MCF 10A (cell line): ENCODE results near the gene TNNT1. TPM values are rescaled to one million over a fixed set of nuclear protein-coding genes. Genes with fewer than 3 reads are reported as not detected.
"Not testable (repeated sequence)": the region's sequence is repeated elsewhere in the genome, so short reads cannot be mapped to it uniquely, and the experiment has no call there.

Source experiments
- BruUV-seq: library from RNA; stranded (reverse); fragments of 400-500 nt; replicated peaks from 2 replicates; lab custom pipeline; 2021; lab: Mats Ljungman, UMichigan
- CTCF ChIA-PET: fragments of 300-600 bp; sonication (Branson Sonifier 250); formaldehyde crosslinking; extraction: SDS; loops from one replicate; lab custom pipeline; 2021; ENCODE audit warnings: antibody characterized with exemption, inconsistent platforms; lab: Yijun Ruan, JAX
- POLR2A ChIA-PET: fragments of 300-600, 350-650 bp; sonication (Branson Sonifier 250); formaldehyde crosslinking; extraction: SDS; loops from one replicate; lab custom pipeline; 2020; ENCODE audit warnings: antibody characterized with exemption, inconsistent platforms; lab: Yijun Ruan, JAX
- DNase-seq: peaks from one replicate; pipeline ENCODE4 v3.0.0-alpha.2; 2018; ENCODE audit not compliant: unreplicated experiment
- H3K27ac Mint-ChIP-seq: one replicate; pipeline ENCODE4 v1.8.0; 2022; ENCODE audit warnings: mild to moderate bottlenecking, low read depth, mixed read lengths; ENCODE audit not compliant: unreplicated experiment
- H3K27me3 Mint-ChIP-seq: one replicate; pipeline ENCODE4 v1.8.0; 2022; ENCODE audit warnings: mixed read lengths; ENCODE audit not compliant: insufficient read depth, unreplicated experiment
- H3K36me3 Mint-ChIP-seq: one replicate; pipeline ENCODE4 v1.8.0; 2022; ENCODE audit warnings: mild to moderate bottlenecking, moderate library complexity, mixed read lengths; ENCODE audit not compliant: insufficient read depth, unreplicated experiment
- H3K4me1 Mint-ChIP-seq: one replicate; pipeline ENCODE4 v1.8.0; 2022; ENCODE audit warnings: mixed read lengths; ENCODE audit not compliant: insufficient read depth, unreplicated experiment
- H3K4me3 Mint-ChIP-seq: one replicate; pipeline ENCODE4 v1.8.0; 2022; ENCODE audit warnings: mild to moderate bottlenecking, moderate library complexity, mixed read lengths; ENCODE audit not compliant: unreplicated experiment
- H3K9me3 Mint-ChIP-seq: one replicate; pipeline ENCODE4 v1.8.0; 2022; ENCODE audit warnings: mixed read lengths; ENCODE audit not compliant: unreplicated experiment
- CTCF ChIP-seq: fragments of 200-600 bp; IDR thresholded peaks from one replicate; pipeline ENCODE4 v1.8.0; 2022; ENCODE audit warnings: antibody characterized with exemption, mild to moderate bottlenecking; ENCODE audit not compliant: unreplicated experiment
- intact Hi-C: fragments of 100-400 bp; cut with micrococcal nuclease; formaldehyde crosslinking; loops from 2 replicates; pipeline ENCODE4 v1.14.1; 2022
- total RNA-seq: library from RNA; stranded (reverse); gene quantifications from 2 replicates; pipeline ENCODE4 v1.2.3, GENCODE V29; 2022

TNNT1 gene
- total RNA-seq, 1 experiment from 2014 or later: 32.3 TPM

DNA sequence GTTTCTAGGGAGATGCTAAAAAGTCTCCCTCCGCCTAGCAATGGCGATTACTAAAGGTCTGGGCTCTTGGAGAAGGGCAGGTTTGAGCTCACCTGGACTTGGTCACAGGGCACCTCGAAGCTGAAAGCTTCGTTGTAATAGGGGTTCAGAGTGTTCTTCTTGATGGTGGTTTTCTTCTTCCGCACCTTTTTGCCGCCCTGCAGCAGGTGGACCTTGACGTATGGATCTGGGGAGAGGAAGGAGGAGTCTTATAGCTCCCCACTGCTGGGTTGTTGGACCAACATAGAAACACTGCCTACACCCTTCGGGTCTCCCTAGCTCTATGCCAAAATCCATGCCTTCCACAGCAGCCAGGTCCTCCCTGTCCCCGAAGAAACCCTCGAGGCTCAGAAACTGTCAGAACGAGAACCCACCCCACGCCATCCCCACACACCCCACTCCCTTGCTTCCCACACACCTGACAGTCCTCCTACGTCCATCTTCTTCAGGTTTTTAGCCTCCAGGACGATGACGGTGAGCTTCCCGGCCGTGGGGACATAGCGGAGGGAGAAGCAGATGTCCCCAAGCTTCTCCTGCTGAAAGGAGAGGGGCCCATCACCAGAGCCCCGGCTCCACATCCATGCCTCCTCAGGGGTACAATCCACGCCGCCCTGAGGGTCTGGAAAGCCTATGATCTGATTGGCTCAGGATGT is 25.6 kb upstream of the TNNT1 start:
- Mint-ChIP-seq H3K4me3 (peak overlapping the region; percentile 74), H3K4me1 (peaks cover 17% of the 10 kb centered on the region), H3K36me3 (peaks cover 7% of the 10 kb centered on the region), H3K27ac (no peak overlapping the region), H3K27me3 (peaks cover under 1% of the 10 kb centered on the region), H3K9me3 (no peaks in the 10 kb centered on the region)
- BruUV-seq: no TSS peak
- no peak for DNase-seq
- intact Hi-C loops: no loop called here
- CTCF ChIA-PET: interaction anchor here (1.0 to 1.2 kb wide), 2 partner anchors 34 to 244 kb away, joined by 3 to 5 read pairs; no protein-coding TSS in a partner anchor
- TF ChIP-seq CTCF: no peak
- POLR2A ChIA-PET: interaction anchor here (0.7 to 1.3 kb wide), 2 partner anchors 14 to 84 kb away, joined by 3 read pairs; partner anchors contain the start of gene PPP6R1

GRCh38 chr19:55173714-55174409 is 24.9 kb upstream of the TNNT1 start:
- BruUV-seq: no TSS peak
- ChIA-PET POLR2A (interaction anchor here (0.6 to 1.3 kb wide), 3 partner anchors 9 to 85 kb away, joined by 3 read pairs; partner anchors contain the start of gene PPP6R1), CTCF (interaction anchor here (0.6 to 1.2 kb wide), 3 partner anchors 33 to 244 kb away, joined by 3 to 5 read pairs (median 3); no protein-coding TSS in a partner anchor)
- Mint-ChIP-seq H3K9me3 (no peaks in the 10 kb centered on the region), H3K27me3 (no peaks in the 10 kb centered on the region), H3K27ac (no peak overlapping the region), H3K4me1 (peaks cover 14% of the 10 kb centered on the region), H3K4me3 (peak overlapping the region; percentile 74), H3K36me3 (peaks cover 7% of the 10 kb centered on the region)
- intact Hi-C loops: no loop called here
- no peak for TF ChIP-seq CTCF
- peak; percentile 67 for DNase-seq

DNA sequence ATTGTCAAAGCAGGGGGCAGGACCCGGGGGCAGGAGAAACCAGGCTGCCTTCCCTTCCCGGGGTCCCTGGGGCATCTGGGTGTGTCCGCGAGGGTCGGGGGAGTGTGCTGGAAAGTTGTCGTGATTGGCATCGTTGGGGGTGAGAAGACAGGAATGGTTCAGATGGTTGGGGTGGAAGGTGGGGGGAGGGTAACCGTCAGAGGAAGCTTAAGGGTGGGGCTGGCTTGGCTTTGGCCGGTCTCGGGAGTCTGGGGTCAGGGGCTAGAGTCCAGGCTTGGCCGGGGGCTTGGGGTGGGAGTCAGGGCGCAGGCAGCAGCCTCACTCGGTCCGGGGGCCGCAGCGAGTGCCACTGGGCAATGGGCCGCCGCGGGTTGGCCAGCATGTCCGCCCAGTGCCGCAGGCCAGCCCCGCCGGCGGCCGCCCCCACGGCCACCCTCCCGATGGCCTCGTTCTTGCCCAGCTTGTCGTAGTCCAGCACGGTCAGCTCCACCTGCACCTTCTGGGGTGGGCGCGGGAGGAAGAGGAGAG is 24.2 kb upstream of the TNNT1 start:
- H3K27ac Mint-ChIP-seq: peak overlapping the region; percentile 68
- peaks cover 11% of the 10 kb centered on the region for H3K4me1 Mint-ChIP-seq
- H3K4me3 Mint-ChIP-seq: peak overlapping the region; percentile 74
- no peaks in the 10 kb centered on the region for H3K9me3 Mint-ChIP-seq
- ChIA-PET POLR2A (interaction anchor here (0.6 kb wide), 1 partner anchor 10 kb away, joined by 3 read pairs; no protein-coding TSS in a partner anchor), CTCF (interaction anchor here (0.6 kb wide), 1 partner anchor 79 kb away, joined by 3 read pairs; no protein-coding TSS in a partner anchor)
- intact Hi-C loops: no loop called here
- no peak for DNase-seq
- H3K36me3 Mint-ChIP-seq: peaks cover 7% of the 10 kb centered on the region
- no peak for TF ChIP-seq CTCF
- no peaks in the 10 kb centered on the region for H3K27me3 Mint-ChIP-seq
- BruUV-seq: no TSS peak

DNA sequence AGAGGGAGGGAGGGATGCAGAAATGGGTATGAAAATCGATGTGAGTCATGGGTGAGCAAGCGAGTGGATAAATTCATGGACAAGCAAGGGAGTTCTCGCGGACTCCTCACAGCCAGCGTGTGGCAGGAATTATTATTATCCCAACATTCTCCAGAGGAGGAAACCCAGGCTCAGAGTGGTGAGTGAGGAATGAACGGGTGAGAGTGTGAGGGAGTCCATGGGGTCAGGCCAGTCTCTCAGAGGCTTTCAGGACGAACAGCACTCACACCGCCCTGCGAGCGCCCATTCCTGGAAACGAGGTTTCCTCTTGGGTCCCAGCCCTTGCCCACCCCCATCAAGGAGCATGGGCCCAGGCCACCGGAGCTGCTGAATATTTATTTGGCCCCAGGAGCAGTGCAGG is 23.7 kb upstream of the TNNT1 start:
- CTCF ChIA-PET: no interaction called here
- TF ChIP-seq CTCF: no peak
- H3K36me3 Mint-ChIP-seq: peaks cover 7% of the 10 kb centered on the region
- intact Hi-C loops: no loop called here
- POLR2A ChIA-PET: interaction anchor here (0.7 kb wide), 1 partner anchor 8 kb away, joined by 3 read pairs; no protein-coding TSS in a partner anchor
- peaks cover 10% of the 10 kb centered on the region for H3K4me1 Mint-ChIP-seq
- peak overlapping the region; percentile 68 for H3K27ac Mint-ChIP-seq
- H3K9me3 Mint-ChIP-seq: no peaks in the 10 kb centered on the region
- DNase-seq: no peak
- H3K4me3 Mint-ChIP-seq: peak overlapping the region; percentile 74
- no peaks in the 10 kb centered on the region for H3K27me3 Mint-ChIP-seq
- no TSS peak for BruUV-seq

- H3K27me3 Mint-ChIP-seq, intact Hi-C loops: not testable (repeated sequence)
- peak overlapping the region; percentile 74 for H3K4me3 Mint-ChIP-seq
Observed at GRCh38 chr19:55172318-55172717, 23.3 kb upstream of the TNNT1 start.

More at GRCh38 chr19:55172318-55172717, 23.3 kb upstream of the TNNT1 start:
- CTCF ChIA-PET, H3K4me1 Mint-ChIP-seq, H3K36me3 Mint-ChIP-seq, DNase-seq, H3K9me3 Mint-ChIP-seq, BruUV-seq: not testable (repeated sequence)
- POLR2A ChIA-PET: interaction anchor here (0.6 to 0.7 kb wide), 2 partner anchors 8 to 184 kb away, joined by 3 read pairs; no protein-coding TSS in a partner anchor
- H3K27ac Mint-ChIP-seq: peak overlapping the region; percentile 68
